ENCODE data around the gene WFDC1. TPM values are rescaled to one million over a fixed set of nuclear protein-coding genes. Genes with fewer than 3 reads are reported as not detected.

The WFDC1 gene
- total and polyA plus RNA-seq, 4 donors = 1.0 to 5.2 (median 2.9) TPM

- 67% methylated on average over 8 of the region's 8 CpGs for WGBS
- H3K9ac ChIP-seq (ENCODE audit: low read depth in 1 of 2, low read length in 2 of 2) = no peak overlapping the region
- no peak for DNase-seq (ENCODE audit: low spot score)
These were observed 8.3 kb downstream of the WFDC1 start for GRCh38 chr16:84303023-84303422.

DNA sequence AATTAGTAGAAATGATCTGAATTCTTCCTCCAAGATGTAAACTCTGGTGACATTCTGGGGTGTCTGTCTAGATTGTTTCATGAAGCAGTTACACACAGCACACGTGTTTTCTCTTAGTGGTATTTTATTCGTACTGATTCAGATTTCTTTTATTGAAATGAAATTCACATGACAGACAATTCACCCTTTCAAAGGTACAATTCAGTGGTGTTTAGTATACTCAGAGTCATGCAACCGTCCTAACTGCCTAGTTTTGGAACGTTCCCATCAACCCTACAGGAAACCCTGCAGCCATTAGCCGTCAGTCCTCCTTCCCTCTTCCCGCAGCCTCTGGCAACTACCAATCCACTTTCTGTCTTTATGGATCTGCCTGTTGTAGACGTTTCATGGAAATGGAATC is 8.8 kb downstream of the WFDC1 start:
- H3K27ac ChIP-seq (ENCODE audit: low read depth in 1 of 2, low read length in 2 of 2) = peak overlapping the region in 1 of 2 donors; percentile 51
- DNase-seq (ENCODE audit: low spot score) = no peak
- peaks cover 0 to 5% (median under 1%) of the 10 kb centered on the region in 4 donors for H3K27me3 ChIP-seq (ENCODE audit: control insufficient read depth in 4 of 4, insufficient read depth in 4 of 4, low read length in 3 of 4)
- no peaks in the 10 kb centered on the region for H3K36me3 ChIP-seq (ENCODE audit: control insufficient read depth in 4 of 4, insufficient read depth in 3 of 4, low read depth in 1 of 4, low read length in 3 of 4)
- WGBS = 62% methylated on average over 7 of the region's 7 CpGs
- no peak overlapping the region for H3K9ac ChIP-seq (ENCODE audit: low read depth in 1 of 2, low read length in 2 of 2)
- H3K4me3 ChIP-seq (ENCODE audit: low read depth in 1 of 3, low read length in 3 of 3) = no peak overlapping the region
- no peaks in the 10 kb centered on the region for H3K9me3 ChIP-seq (ENCODE audit: control insufficient read depth in 4 of 4, low read length in 3 of 4)
- H3K4me1 ChIP-seq (ENCODE audit: control insufficient read depth in 4 of 4, insufficient read depth in 4 of 4, low read length in 3 of 4) = no peaks in the 10 kb centered on the region
- TF ChIP-seq, protein P1, sequence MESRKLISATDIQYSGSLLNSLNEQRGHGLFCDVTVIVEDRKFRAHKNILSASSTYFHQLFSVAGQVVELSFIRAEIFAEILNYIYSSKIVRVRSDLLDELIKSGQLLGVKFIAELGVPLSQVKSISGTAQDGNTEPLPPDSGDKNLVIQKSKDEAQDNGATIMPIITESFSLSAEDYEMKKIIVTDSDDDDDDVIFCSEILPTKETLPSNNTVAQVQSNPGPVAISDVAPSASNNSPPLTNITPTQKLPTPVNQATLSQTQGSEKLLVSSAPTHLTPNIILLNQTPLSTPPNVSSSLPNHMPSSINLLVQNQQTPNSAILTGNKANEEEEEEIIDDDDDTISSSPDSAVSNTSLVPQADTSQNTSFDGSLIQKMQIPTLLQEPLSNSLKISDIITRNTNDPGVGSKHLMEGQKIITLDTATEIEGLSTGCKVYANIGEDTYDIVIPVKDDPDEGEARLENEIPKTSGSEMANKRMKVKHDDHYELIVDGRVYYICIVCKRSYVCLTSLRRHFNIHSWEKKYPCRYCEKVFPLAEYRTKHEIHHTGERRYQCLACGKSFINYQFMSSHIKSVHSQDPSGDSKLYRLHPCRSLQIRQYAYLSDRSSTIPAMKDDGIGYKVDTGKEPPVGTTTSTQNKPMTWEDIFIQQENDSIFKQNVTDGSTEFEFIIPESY (IDR thresholded peaks at IDR 0.05) = no peak
- TF ChIP-seq JUND (IDR thresholded peaks at IDR 0.05) (no peak), HNF4G (IDR thresholded peaks at IDR 0.05) (no peak), HNF4A (conservative IDR thresholded peaks at IDR 0.05) (no peak), GABPA (IDR thresholded peaks at IDR 0.05 in 1 of 2, conservative IDR thresholded peaks at IDR 0.05 in 1 of 2) (no peak), RAD21 (IDR thresholded peaks at IDR 0.05) (no peak), YY1 (IDR thresholded peaks at IDR 0.05) (no peak), TAF1 (conservative IDR thresholded peaks at IDR 0.05) (no peak)
- TF ChIP-seq, protein P2, sequence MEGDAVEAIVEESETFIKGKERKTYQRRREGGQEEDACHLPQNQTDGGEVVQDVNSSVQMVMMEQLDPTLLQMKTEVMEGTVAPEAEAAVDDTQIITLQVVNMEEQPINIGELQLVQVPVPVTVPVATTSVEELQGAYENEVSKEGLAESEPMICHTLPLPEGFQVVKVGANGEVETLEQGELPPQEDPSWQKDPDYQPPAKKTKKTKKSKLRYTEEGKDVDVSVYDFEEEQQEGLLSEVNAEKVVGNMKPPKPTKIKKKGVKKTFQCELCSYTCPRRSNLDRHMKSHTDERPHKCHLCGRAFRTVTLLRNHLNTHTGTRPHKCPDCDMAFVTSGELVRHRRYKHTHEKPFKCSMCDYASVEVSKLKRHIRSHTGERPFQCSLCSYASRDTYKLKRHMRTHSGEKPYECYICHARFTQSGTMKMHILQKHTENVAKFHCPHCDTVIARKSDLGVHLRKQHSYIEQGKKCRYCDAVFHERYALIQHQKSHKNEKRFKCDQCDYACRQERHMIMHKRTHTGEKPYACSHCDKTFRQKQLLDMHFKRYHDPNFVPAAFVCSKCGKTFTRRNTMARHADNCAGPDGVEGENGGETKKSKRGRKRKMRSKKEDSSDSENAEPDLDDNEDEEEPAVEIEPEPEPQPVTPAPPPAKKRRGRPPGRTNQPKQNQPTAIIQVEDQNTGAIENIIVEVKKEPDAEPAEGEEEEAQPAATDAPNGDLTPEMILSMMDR (IDR thresholded peaks at IDR 0.05; ENCODE audit: low read depth, low read length, missing input control) = no peak

More at GRCh38 chr16:84303023-84303422, 8.3 kb downstream of the WFDC1 start:
- Histone ChIP-seq H3K9me3 (ENCODE audit: control insufficient read depth in 4 of 4, low read length in 3 of 4) (no peaks in the 10 kb centered on the region), H3K4me1 (ENCODE audit: control insufficient read depth in 4 of 4, insufficient read depth in 4 of 4, low read length in 3 of 4) (no peaks in the 10 kb centered on the region), H3K36me3 (ENCODE audit: control insufficient read depth in 4 of 4, insufficient read depth in 3 of 4, low read depth in 1 of 4, low read length in 3 of 4) (no peaks in the 10 kb centered on the region), H3K27ac (ENCODE audit: low read depth in 1 of 2, low read length in 2 of 2) (no peak overlapping the region), H3K4me3 (ENCODE audit: low read depth in 1 of 3, low read length in 3 of 3) (no peak overlapping the region), H3K27me3 (ENCODE audit: control insufficient read depth in 4 of 4, insufficient read depth in 4 of 4, low read length in 3 of 4) (peaks cover 0 to 8% (median under 1%) of the 10 kb centered on the region in 4 donors)
- TF ChIP-seq, protein P1 (IDR thresholded peaks at IDR 0.05) = no peak
- TF ChIP-seq RXRA (IDR thresholded peaks at IDR 0.05) = peak in 1 of 2 donors; percentile 8
- TF ChIP-seq NR2F2 (IDR thresholded peaks at IDR 0.05) = peak; percentile 83
- TF ChIP-seq, protein P3, sequence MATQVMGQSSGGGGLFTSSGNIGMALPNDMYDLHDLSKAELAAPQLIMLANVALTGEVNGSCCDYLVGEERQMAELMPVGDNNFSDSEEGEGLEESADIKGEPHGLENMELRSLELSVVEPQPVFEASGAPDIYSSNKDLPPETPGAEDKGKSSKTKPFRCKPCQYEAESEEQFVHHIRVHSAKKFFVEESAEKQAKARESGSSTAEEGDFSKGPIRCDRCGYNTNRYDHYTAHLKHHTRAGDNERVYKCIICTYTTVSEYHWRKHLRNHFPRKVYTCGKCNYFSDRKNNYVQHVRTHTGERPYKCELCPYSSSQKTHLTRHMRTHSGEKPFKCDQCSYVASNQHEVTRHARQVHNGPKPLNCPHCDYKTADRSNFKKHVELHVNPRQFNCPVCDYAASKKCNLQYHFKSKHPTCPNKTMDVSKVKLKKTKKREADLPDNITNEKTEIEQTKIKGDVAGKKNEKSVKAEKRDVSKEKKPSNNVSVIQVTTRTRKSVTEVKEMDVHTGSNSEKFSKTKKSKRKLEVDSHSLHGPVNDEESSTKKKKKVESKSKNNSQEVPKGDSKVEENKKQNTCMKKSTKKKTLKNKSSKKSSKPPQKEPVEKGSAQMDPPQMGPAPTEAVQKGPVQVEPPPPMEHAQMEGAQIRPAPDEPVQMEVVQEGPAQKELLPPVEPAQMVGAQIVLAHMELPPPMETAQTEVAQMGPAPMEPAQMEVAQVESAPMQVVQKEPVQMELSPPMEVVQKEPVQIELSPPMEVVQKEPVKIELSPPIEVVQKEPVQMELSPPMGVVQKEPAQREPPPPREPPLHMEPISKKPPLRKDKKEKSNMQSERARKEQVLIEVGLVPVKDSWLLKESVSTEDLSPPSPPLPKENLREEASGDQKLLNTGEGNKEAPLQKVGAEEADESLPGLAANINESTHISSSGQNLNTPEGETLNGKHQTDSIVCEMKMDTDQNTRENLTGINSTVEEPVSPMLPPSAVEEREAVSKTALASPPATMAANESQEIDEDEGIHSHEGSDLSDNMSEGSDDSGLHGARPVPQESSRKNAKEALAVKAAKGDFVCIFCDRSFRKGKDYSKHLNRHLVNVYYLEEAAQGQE (IDR thresholded peaks at IDR 0.05) = no peak
- no peak for TF ChIP-seq FOXA1 (IDR thresholded peaks at IDR 0.05)
- TF ChIP-seq, protein P2 (IDR thresholded peaks at IDR 0.05; ENCODE audit: low read depth, low read length, missing input control) = no peak
- TF ChIP-seq EGR1 (IDR thresholded peaks at IDR 0.05; ENCODE audit: low read depth in 2 of 2) = no peak
- no peak for TF ChIP-seq HNF4G (IDR thresholded peaks at IDR 0.05)
- TF ChIP-seq MAX (IDR thresholded peaks at IDR 0.05) = no peak
- no peak for TF ChIP-seq FOXA2 (IDR thresholded peaks at IDR 0.05)
- no peak for TF ChIP-seq JUND (IDR thresholded peaks at IDR 0.05)
- peak; percentile 33 for TF ChIP-seq SP1 (IDR thresholded peaks at IDR 0.05)
- no peak for TF ChIP-seq YY1 (IDR thresholded peaks at IDR 0.05)

Data from liver (tissue), 9 donors.